Right lobe of liver (tissue), 4 donors: ENCODE results near the gene B4GALT6.

ENCODE experiments used
- CTCF ChIP-seq, 4 donors: fragments of 200-600 bp in 3 of 4; fragments of 450-650 bp in 1 of 4; IDR thresholded peaks; one replicate each; pipeline versions ENCODE4 v1.5.1 to v1.8.0; 2016 to 2022; ENCODE audit warnings: antibody characterized with exemption in 4 of 4, mild to moderate bottlenecking in 2 of 4
- POLR2A ChIP-seq: fragments of 450-650 bp; IDR thresholded peaks from one replicate; pipeline ENCODE4 v1.6.1; 2017; ENCODE audit warnings: antibody characterized with exemption, mild to moderate bottlenecking
- donor health status: DM: no; HTN: no; CAD: no.
- donor health status: DM: no; HTN: no; CAD: no.
- donor health status: DM: no; HTN: yes; CAD: no.

GRCh38 chr18:31680433-31680811 lies 4.0 kb downstream of the B4GALT6 start:
- no peak for TF ChIP-seq CTCF (IDR thresholded peaks at IDR 0.05)
- TF ChIP-seq POLR2A: no peak
